NT2/D1 (cell line): Measurements from ENCODE around the gene POT1.

ENCODE experiments used
- SUZ12 ChIP-seq: IDR thresholded peaks from 2 replicates; pipeline ENCODE4 v1.6.1; 2011; ENCODE audit not compliant: insufficient read length, insufficient read depth; ENCODE audit errors: extremely low read depth
- YY1 ChIP-seq: IDR thresholded peaks from 2 replicates; pipeline ENCODE4 v1.6.1; 2011; ENCODE audit not compliant: insufficient read length, insufficient read depth
- ZNF274 ChIP-seq: IDR thresholded peaks from 2 replicates; pipeline ENCODE4 v1.6.1; 2011; ENCODE audit warnings: mild to moderate bottlenecking, low read depth, low read length

DNA sequence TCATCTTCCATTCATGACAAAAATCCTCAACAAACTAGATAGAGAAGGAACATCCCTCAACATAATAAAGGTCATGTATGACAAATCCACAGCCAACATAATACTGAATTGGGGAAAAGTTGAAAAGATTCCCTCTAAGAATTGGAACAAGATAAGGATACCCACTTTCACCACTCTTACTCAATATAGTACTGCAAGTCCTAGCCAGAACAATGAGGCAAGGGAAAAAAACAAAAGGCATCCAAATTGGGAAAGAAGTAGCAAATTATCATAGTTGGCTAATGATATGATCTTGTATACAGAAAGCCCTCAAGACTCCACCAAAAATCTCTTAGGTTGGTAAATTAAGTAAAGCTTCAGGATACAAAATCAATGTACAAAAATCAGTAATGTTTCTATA is 4.7 kb downstream of the POT1 start:
- TF ChIP-seq SUZ12 = no peak
- no peak for TF ChIP-seq YY1
- TF ChIP-seq ZNF274 = no peak
